Heart left ventricle (tissue), 16 donors: ENCODE measurements around the gene ESM1. TPM values are rescaled to one million over a fixed set of nuclear protein-coding genes. Genes with fewer than 3 reads are reported as not detected.

Source experiments
- ATAC-seq, 4 donors: fragments of 200-7000 bp; cut with Tn5 transposase; one replicate each; pipeline ENCODE4 v1.9.1; 2020 to 2022; ENCODE audit warnings: moderate library complexity in 4 of 4, mild to moderate bottlenecking in 3 of 4, moderate number of reproducible peaks in 1 of 4
- DNase-seq, 5 donors: peaks; one replicate each; pipeline ENCODE4 v3.0.0-alpha.2; 2020
- H3K27ac ChIP-seq, 12 donors: fragments of 200-600 bp; sonication (generic) in 4 of 12; one replicate each; pipeline versions ENCODE4 v1.5.0 to v1.8.0; 2016 to 2022; ENCODE audit warnings: mild to moderate bottlenecking in 2 of 12
- H3K27me3 ChIP-seq, 9 donors: fragments of 200-600 bp; sonication (generic) in 2 of 9; one replicate each; pipeline versions ENCODE4 v1.5.1 to v1.8.0; 2016 to 2022; ENCODE audit warnings: mild to moderate bottlenecking in 3 of 9
- H3K36me3 ChIP-seq, 9 donors: fragments of 200-600 bp; sonication (generic) in 2 of 9; one replicate each; pipeline versions ENCODE4 v1.5.0 to v1.8.0; 2018 to 2022; ENCODE audit warnings: mild to moderate bottlenecking in 2 of 9
- H3K4me1 ChIP-seq, 12 donors: fragments of 200-600 bp; sonication (generic) in 4 of 12; one replicate each; pipeline versions ENCODE4 v1.5.0 to v1.8.0; 2016 to 2022; ENCODE audit warnings: mild to moderate bottlenecking in 3 of 12
- H3K4me3 ChIP-seq, 12 donors: fragments of 200-600 bp; sonication (generic) in 4 of 12; one replicate each; pipeline versions ENCODE4 v1.5.0 to v1.8.0; 2017 to 2022; ENCODE audit warnings: mild to moderate bottlenecking in 9 of 12, moderate library complexity in 4 of 12
- H3K9me3 ChIP-seq, 12 donors: fragments of 200-600 bp; sonication (generic) in 4 of 12; one replicate each; pipeline versions ENCODE4 v1.5.0 to v1.8.0; 2016 to 2022; ENCODE audit warnings: mild to moderate bottlenecking in 1 of 12
- POLR2A ChIP-seq, 2 donors: fragments of 450-650 bp; IDR thresholded peaks; one replicate each; pipeline ENCODE4 v1.6.1; 2017; ENCODE audit warnings: antibody characterized with exemption in 2 of 2, mild to moderate bottlenecking in 2 of 2, moderate library complexity in 2 of 2
- WGBS, 4 donors: extraction: QIAGEN DNeasy Blood & Tissue Kit in 2 of 4; methylation state at CpG; one replicate each; pipeline versions ENCODE4 v1.1.5 to v1.1.7; 2013 to 2018; 5-methylcytosine and 5-hydroxymethylcytosine counted together
- intact Hi-C, 10 donors: fragments of 100-400 bp; cut with DNase I; formaldehyde crosslinking; loops; one replicate each; pipeline versions ENCODE4 v1.11.1 to v1.14.2; 2022
- long read RNA-seq, 3 donors: library from polyadenylated mRNA; unstranded; transcript quantifications; one replicate each; pipeline ENCODE4 v2.0.0, GENCODE V29; 2020 to 2021
- polyA plus RNA-seq, 2 donors: library from polyadenylated mRNA; stranded (reverse); fragments of 200-250 nt; gene quantifications; one replicate each; pipeline ENCODE4 v1.2.3, GENCODE V29; 2013
- total RNA-seq, 9 donors: library from RNA; depleted of rRNA in 2 of 9; stranded (reverse); fragments of >200 nt in 2 of 9; fragmentation: NEBNext Ultra II Directional in 3 of 9; extraction: Animal tissue kit (Norgen Biotek cat#: 25700) in 3 of 9; gene quantifications; one replicate each; pipeline versions ENCODE4 v1.1.0 to v1.2.4, GENCODE V29; 2016 to 2023
- TF ChIP-seq, protein P1 (sequence below), 12 donors: fragments of 200-600 bp; sonication (generic) in 4 of 12; IDR thresholded peaks; one replicate each; pipeline versions ENCODE4 v1.5.0 to v1.8.0; 2018 to 2022; ENCODE audit warnings: antibody characterized with exemption in 12 of 12, mild to moderate bottlenecking in 5 of 12
- donor health status: ischemic (EF 13 %, LVEDD 7.1; RV severe dilation, severe dysfunction).
- donor health status: healthy with polysubstance abuse.
- donor health status: DM: no; HTN: yes; CAD: no.
- donor health status: DM: no; HTN: no; CAD: no.
- donor health status: ischemic (EF 25% LVEDD 6.9; RV normal size, moderate dysfunction).
- donor health status: ischemic (EF 25% LVEDD 5.7; RV mildly dilated, moderate dysfunction).
- donor health status: healthy.
- donor health status: DM: yes; HTN: yes; CAD: no.
- donor health status: ischemic (EF 35%, LVEDD 5.7; RV mildly dilated, moderate dysfunction).
- donor health status: nonischemic (EF 11% LVEDD 7.7; RV severe dilation, severe dysfunction).
- donor health status: DM: yes; HTN: yes; CAD: no.
- donor health status: PGD.
- donor health status: ischemic (EF 29% LVEDD 5.4; RV normal size, mild dysfunction).
- donor health status: nonischemic (EF 23%, LVEDD 6.1; RV moderate dilation, normal function).

The ESM1 gene, protein sequence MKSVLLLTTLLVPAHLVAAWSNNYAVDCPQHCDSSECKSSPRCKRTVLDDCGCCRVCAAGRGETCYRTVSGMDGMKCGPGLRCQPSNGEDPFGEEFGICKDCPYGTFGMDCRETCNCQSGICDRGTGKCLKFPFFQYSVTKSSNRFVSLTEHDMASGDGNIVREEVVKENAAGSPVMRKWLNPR
- total RNA-seq: 1 to 10 TPM in 2 of 9 donors, under 1 TPM in 3, not detected in 4; 0.23 to 3.8 (median 0.72) TPM
- polyA plus RNA-seq: under 1 TPM in 1 of 2 donors, not detected in 1; 0.82 TPM
- long read RNA-seq, donor 1: 0 reads
- long read RNA-seq, donor 2: 0 reads
- long read RNA-seq, donor 3: 0 reads

DNA sequence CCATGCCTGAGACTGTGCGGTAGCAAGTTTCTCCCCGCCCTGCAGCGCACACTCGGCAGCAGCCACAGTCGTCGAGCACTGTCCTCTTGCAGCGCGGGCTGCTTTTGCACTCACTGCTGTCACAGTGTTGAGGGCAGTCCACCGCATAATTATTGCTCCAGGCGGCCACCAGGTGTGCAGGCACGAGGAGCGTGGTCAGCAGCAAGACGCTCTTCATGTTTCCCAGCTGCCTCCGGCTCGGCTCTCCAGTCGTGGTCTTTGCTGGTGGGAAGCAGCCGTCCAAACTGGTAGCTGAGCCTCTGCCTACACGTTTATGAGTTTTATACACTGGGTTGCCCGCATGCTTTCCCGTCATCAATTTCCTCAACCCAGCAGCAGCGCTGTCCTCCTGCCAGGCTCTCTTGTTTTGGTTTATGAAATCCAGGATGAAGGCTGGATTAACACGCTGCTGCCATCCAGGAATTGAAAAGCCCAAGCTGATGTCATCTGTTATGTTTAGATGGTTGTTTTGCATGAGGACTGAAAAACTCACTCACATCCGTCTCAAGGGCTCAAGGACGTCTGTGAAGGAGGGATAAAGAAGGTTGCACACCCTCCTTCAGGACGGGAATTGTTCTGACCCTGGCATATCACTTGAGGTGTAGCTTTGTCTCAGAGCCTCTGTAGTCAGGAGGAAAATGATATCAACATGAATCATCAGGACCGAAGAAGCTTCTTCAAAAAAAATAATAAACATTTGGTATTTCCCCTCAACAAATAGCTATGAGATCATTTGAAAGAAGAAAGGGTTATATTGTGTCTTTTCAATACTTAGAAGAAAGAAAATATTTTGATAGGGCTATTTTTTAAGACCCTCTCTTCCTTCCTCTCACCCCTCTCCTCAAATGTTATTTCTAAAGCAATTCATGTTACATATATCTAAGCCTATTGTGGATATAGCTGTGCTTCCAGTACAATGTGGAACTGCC, at the start of gene ESM1:
Gene ESM1 (minus strand): TSS at position 293 of the 968 bp plus-strand sequence. CDS start 76 bp downstream, at position 217.
- DNase-seq (no peak), ATAC-seq (no peak)
- 27 to 45% (median 32%) methylated on average over 17 to 26 of the region's 26 CpGs for WGBS, 4 donors
- no peak within 1 kb of the TSS for H3K27ac ChIP-seq
- H3K27me3 ChIP-seq: peaks cover 0 to 64% (median 19%) of the 10 kb centered on the region in 9 donors
- intact Hi-C loops: no loop called here
- H3K4me3 ChIP-seq: peak within 1 kb of the TSS in 6 of 12 donors; percentile 12 to 40 (median 35)
- no peaks in the 10 kb centered on the region for H3K36me3 ChIP-seq
- TF ChIP-seq, protein P1, sequence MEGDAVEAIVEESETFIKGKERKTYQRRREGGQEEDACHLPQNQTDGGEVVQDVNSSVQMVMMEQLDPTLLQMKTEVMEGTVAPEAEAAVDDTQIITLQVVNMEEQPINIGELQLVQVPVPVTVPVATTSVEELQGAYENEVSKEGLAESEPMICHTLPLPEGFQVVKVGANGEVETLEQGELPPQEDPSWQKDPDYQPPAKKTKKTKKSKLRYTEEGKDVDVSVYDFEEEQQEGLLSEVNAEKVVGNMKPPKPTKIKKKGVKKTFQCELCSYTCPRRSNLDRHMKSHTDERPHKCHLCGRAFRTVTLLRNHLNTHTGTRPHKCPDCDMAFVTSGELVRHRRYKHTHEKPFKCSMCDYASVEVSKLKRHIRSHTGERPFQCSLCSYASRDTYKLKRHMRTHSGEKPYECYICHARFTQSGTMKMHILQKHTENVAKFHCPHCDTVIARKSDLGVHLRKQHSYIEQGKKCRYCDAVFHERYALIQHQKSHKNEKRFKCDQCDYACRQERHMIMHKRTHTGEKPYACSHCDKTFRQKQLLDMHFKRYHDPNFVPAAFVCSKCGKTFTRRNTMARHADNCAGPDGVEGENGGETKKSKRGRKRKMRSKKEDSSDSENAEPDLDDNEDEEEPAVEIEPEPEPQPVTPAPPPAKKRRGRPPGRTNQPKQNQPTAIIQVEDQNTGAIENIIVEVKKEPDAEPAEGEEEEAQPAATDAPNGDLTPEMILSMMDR (IDR thresholded peaks at IDR 0.05): no peak
- no peak for TF ChIP-seq POLR2A (IDR thresholded peaks at IDR 0.05)
- H3K9me3 ChIP-seq: no peaks in the 10 kb centered on the region
- peaks cover 0 to 4% (median 0%) of the 10 kb centered on the region in 12 donors for H3K4me1 ChIP-seq

DNA sequence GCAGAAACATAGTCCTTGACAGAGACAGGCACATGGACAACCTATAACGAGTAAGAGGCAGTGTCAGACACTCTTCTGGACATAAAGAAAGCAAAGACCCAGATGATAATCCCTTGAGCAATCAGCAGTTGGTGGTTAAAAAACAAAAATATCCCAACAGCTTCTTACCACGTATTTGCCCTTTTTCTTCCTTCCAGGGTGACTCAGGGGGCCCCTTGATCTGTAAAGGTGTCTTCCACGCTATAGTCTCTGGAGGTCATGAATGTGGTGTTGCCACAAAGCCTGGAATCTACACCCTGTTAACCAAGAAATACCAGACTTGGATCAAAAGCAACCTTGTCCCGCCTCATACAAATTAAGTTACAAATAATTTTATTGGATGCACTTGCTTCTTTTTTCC, 48.2 kb upstream of the ESM1 start:
- Histone ChIP-seq H3K9me3 (no peaks in the 10 kb centered on the region), H3K27ac (no peak overlapping the region), H3K4me1 (peaks cover 0 to 8% (median 0%) of the 10 kb centered on the region in 12 donors), H3K4me3 (no peak overlapping the region), H3K27me3 (no peaks in the 10 kb centered on the region), H3K36me3 (no peaks in the 10 kb centered on the region)
- 76 to 83% (median 78%) methylated on average over 4 of the region's 4 CpGs for WGBS, 4 donors
- intact Hi-C loops: no loop called here
- no peak for ATAC-seq
- DNase-seq: no peak
- TF ChIP-seq POLR2A (IDR thresholded peaks at IDR 0.05): no peak
- TF ChIP-seq, protein P1 (IDR thresholded peaks at IDR 0.05): no peak

DNA sequence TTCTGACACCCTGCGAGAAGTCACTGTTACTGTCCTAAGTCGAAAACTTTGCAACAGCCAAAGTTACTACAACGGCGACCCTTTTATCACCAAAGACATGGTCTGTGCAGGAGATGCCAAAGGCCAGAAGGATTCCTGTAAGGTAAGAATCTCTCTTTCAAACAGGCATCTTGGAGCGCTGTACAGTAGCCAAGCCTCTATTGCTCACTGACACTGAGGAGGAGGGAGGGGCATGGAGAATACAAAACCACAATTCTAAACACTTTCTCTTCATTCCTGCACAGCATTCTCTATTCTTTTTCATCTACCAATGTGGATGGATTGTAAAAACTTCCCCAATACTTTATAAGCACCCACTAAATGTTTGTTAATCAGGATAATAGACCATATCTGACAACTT, 46.1 kb upstream of the ESM1 start:
- intact Hi-C loops: no loop called here
- ATAC-seq: no peak

DNA sequence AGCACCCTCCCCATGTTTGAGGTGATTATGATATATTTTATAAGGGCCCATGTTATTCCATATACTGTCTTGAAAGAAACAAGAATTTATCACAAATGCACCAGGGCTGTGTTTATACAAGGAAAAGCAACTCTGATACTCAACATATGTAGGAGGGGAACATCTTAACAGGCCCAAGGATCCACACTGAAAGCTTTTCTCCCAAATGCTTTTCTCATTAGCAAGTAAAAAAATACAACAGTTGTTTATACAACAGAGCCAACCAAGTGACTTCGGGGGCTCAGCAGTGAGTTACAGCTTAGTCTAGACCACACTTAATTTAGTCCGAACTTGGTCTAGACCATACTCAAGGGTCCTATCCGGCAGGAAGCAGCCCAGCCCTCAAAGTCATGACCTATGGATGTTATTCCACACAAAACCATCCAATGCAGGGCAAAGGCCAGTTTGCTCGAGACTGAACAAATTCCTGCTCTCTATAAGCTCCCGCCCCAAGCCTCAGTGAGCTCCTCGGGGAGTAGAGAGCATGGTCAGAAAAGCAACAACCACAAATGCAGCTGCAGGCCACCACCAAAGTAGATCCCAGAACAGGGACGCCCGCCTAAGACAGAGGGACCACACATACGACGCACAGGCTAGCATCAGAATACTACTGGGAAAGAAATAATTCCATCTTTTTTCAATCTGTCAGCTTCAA, 45.4 kb upstream of the ESM1 start:
- intact Hi-C loops: no loop called here
- peak in 1 of 5 donors; percentile 25 for DNase-seq
- Histone ChIP-seq H3K4me3 (no peak overlapping the region), H3K27me3 (no peaks in the 10 kb centered on the region), H3K27ac (no peak overlapping the region), H3K36me3 (no peaks in the 10 kb centered on the region), H3K9me3 (no peaks in the 10 kb centered on the region), H3K4me1 (no peaks in the 10 kb centered on the region)
- 63 to 75% (median 67%) methylated on average over 10 of the region's 10 CpGs for WGBS, 4 donors
- TF ChIP-seq POLR2A (IDR thresholded peaks at IDR 0.05): no peak
- TF ChIP-seq, protein P1 (IDR thresholded peaks at IDR 0.05): no peak
- ATAC-seq: no peak

More for the DNA sequence above, 46.1 kb upstream of the ESM1 start:
- Histone ChIP-seq H3K36me3 (no peaks in the 10 kb centered on the region), H3K27me3 (no peaks in the 10 kb centered on the region), H3K27ac (no peak overlapping the region), H3K9me3 (no peaks in the 10 kb centered on the region), H3K4me1 (no peaks in the 10 kb centered on the region), H3K4me3 (no peak overlapping the region)
- DNase-seq: no peak
- 88 to 96% (median 95%) methylated on average over 5 of the region's 5 CpGs for WGBS, 4 donors
- TF ChIP-seq POLR2A (IDR thresholded peaks at IDR 0.05): no peak
